Lower lobe of right lung (tissue), 2 donors: Measurements from ENCODE around the gene RNF212. TPM values are rescaled to one million over a fixed set of nuclear protein-coding genes. Genes with fewer than 3 reads are reported as not detected.
"Not testable (repeated sequence)": the region's sequence is repeated elsewhere in the genome, so short reads cannot be mapped to it uniquely, and the experiment has no call there.

Experiments
- ATAC-seq, 2 donors: fragments of 200-7000 bp; cut with Tn5 transposase; one replicate each; pipeline ENCODE4 v1.9.1; 2020 to 2022; ENCODE audit warnings: mild to moderate bottlenecking in 2 of 2, moderate library complexity in 2 of 2
- DNase-seq: peaks from one replicate; pipeline ENCODE4 v3.0.0-alpha.2; 2020
- H3K27ac ChIP-seq: fragments of 200-600 bp; one replicate; pipeline ENCODE4 v1.8.0; 2022
- H3K27me3 ChIP-seq: fragments of 200-600 bp; one replicate; pipeline ENCODE4 v1.8.0; 2022; ENCODE audit warnings: low read depth
- H3K36me3 ChIP-seq: fragments of 200-600 bp; one replicate; pipeline ENCODE4 v1.8.0; 2022; ENCODE audit warnings: mild to moderate bottlenecking
- H3K4me1 ChIP-seq: fragments of 200-600 bp; one replicate; pipeline ENCODE4 v1.8.0; 2022
- H3K4me3 ChIP-seq: fragments of 200-600 bp; one replicate; pipeline ENCODE4 v1.8.0; 2022; ENCODE audit warnings: mild to moderate bottlenecking
- H3K9me3 ChIP-seq: fragments of 200-600 bp; one replicate; pipeline ENCODE4 v1.8.0; 2022
- intact Hi-C: fragments of 100-400 bp; cut with DNase I; formaldehyde crosslinking; loops from one replicate; pipeline ENCODE4 v1.11.0; 2022
- total RNA-seq: library from RNA; stranded (reverse); fragmentation: NEBNext Ultra II Directional; extraction: Animal tissue kit (Norgen Biotek cat#: 25700); gene quantifications from one replicate; pipeline ENCODE4 v1.2.1, GENCODE V29; 2021
- TF ChIP-seq, protein P1 (sequence below): fragments of 200-600 bp; IDR thresholded peaks from one replicate; pipeline ENCODE4 v1.8.0; 2022; ENCODE audit warnings: antibody characterized with exemption, mild to moderate bottlenecking
- donor health status: DM: no; HTN: yes; CAD: no; lungs with severe emphysema.

RNF212 gene
- total RNA-seq, 1 donor from 2014 or later: 6.8 TPM

DNA sequence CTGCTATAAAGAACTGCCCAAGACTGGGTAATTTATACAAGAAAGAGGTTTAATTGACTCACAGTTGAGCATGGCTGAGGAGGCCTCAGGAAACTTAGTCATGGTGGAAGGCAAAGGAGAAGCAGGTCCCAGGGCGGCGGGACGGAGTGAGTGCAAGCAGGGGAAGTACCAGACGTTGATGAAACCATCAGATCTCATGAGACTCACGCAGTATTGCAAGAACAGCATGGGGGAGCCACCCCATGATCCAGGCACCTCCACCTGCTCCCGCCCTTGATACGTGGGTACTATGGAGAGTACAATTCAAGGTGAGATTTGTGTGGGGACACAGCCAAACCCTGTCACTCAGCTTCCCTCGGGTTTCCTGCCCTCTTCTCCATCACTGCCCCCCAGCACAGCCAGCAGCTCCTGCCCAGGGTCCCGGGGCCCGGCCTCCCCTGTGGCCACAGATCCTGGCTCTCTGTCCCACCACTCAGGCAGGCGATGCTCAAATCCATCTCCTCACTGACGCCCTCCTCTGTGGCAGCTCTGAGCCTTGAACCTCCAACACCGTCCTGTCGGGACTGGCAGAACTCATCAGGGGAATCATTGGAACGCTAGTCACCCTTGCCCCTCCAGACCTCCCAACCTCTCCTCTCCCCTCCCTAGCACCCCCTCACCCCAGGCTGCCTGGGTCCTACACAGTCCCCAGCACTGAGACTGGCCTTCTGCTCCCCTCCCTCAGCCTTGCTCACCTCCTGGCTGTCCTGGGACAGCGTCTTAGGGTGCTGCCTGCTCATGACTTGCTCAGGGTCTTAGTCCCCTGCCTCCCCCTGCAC, 64.4 kb downstream of the RNF212 start:
- Histone ChIP-seq H3K4me1 (peaks cover 31% of the 10 kb centered on the region), H3K27ac (no peak overlapping the region), H3K27me3 (peaks cover 49% of the 10 kb centered on the region), H3K4me3 (no peak overlapping the region), H3K9me3 (no peaks in the 10 kb centered on the region), H3K36me3 (no peaks in the 10 kb centered on the region)
- intact Hi-C loops: no loop called here
- TF ChIP-seq, protein P1, sequence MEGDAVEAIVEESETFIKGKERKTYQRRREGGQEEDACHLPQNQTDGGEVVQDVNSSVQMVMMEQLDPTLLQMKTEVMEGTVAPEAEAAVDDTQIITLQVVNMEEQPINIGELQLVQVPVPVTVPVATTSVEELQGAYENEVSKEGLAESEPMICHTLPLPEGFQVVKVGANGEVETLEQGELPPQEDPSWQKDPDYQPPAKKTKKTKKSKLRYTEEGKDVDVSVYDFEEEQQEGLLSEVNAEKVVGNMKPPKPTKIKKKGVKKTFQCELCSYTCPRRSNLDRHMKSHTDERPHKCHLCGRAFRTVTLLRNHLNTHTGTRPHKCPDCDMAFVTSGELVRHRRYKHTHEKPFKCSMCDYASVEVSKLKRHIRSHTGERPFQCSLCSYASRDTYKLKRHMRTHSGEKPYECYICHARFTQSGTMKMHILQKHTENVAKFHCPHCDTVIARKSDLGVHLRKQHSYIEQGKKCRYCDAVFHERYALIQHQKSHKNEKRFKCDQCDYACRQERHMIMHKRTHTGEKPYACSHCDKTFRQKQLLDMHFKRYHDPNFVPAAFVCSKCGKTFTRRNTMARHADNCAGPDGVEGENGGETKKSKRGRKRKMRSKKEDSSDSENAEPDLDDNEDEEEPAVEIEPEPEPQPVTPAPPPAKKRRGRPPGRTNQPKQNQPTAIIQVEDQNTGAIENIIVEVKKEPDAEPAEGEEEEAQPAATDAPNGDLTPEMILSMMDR: no peak
- ATAC-seq (no peak), DNase-seq (peak; percentile 52)

DNA sequence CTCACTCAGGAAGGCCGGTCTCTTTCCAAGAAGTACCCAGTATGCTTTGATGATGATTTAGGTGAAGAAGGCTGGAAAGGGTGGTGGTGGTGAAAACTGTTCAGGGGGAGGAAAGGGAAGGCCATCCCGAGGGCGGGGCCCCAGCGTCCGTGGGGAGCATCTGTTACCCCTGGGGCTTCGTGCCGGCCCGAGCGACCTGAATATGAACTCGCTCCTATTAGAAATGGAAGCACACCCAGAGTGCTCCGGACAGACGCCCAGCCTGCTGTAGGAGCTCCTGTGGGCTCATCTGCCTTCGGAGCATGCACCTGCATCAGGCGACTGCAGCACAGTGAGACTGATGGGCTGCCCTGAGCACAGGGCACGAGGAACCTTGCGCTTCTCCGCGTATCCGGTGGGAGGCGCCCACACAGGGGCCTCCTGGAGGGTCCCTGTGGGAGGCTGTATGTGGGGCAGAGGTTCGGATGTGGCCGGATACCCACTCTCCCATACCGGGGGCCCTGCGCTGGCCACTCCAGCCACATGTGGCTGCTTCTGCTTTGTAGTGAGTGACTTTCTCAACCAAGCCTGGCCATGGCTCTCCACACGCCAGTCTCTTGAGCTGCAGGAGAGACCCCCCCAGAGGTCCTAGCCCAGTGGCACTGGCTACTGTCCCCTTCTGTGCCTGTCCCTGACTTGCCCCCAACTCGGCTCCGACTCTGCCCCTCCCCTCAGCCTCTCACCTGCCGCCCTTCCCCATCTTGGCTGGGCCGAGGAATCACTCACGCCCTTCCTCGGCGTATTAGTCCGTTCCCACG, 65.2 kb downstream of the RNF212 start:
- H3K27me3 ChIP-seq: peaks cover 53% of the 10 kb centered on the region
- no peaks in the 10 kb centered on the region for H3K9me3 ChIP-seq
- peak; percentile 48 for DNase-seq
- no peak for ATAC-seq
- H3K27ac ChIP-seq: no peak overlapping the region
- H3K4me3 ChIP-seq: peak overlapping the region; percentile 33
- intact Hi-C loops: no loop called here
- H3K36me3 ChIP-seq: no peaks in the 10 kb centered on the region
- TF ChIP-seq, protein P1: no peak
- H3K4me1 ChIP-seq: peaks cover 37% of the 10 kb centered on the region

DNA sequence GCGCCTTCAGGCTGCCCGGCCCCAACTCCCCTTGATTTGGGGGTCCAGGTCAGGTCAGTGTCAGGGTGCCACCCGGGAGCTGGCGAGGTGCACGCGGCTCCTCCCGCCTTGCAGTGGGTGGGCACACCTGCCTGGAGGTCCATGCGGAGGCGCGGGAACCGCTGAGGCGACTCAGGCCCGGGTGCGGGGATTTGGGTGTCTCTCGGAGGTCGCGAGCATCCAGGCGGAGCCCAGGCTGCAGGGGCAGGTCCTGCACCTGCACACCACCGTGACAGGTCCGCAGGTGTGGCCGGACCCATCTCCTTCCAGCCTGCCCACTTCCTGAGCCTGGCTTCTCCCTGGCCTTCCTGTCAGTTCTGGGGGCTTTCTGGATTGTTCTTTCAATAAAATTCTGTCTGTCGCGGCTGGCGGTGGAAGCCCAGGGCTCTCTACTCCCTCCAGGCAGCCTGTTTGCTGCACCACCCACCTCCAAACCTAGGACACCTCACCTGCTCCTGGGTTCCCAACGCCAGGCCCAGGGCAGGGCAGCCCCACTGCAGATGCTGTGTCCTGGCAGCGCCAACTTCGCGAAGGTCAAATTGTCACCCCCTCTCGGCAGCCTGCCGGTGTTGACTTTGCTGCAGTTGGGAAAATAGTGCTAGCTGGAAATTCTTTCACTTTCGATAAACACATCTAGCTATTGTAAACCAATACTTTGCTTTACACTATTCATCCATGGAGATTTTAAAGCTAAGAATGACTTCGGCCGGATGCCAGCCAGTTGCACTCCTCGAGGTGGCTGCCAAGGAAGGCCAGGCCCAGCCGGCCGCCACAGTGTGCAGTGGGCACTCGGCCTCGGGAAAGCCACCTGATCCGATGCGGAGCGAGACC, 66.0 kb downstream of the RNF212 start:
- peaks cover 45% of the 10 kb centered on the region for H3K27me3 ChIP-seq
- no peaks in the 10 kb centered on the region for H3K9me3 ChIP-seq
- peak overlapping the region; percentile 33 for H3K4me3 ChIP-seq
- TF ChIP-seq, protein P1: no peak
- ATAC-seq (no peak), DNase-seq (peak; percentile 50)
- H3K36me3 ChIP-seq: no peaks in the 10 kb centered on the region
- H3K4me1 ChIP-seq: peaks cover 30% of the 10 kb centered on the region
- intact Hi-C loops: no loop called here
- H3K27ac ChIP-seq: peak overlapping the region; percentile 12

DNA sequence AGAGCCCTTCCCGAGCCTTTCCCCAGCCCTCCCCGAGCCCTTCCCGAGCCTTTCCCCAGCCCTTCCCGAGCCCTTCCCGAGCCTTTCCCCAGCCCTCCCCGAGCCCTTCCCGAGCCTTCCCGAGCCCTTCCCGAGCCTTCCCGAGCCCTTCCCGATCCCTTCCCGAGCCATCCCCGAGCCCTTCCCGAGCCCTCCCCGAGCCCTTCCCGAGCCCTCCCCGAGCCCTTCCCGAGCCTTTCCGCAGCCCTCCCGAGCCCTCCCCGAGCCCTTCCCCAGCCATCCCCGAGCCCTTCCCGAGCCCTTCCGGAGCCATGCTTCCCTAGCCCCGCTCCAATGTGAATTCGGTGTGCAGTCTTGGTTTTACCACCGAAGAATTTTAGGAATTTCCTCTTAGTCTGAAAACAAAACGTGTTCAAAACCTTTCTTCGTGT, 66.8 kb downstream of the RNF212 start:
- ATAC-seq (peak; percentile 18 to 41), DNase-seq (peak; percentile 62)
- H3K36me3 ChIP-seq, intact Hi-C loops, H3K9me3 ChIP-seq: not testable (repeated sequence)
- H3K27me3 ChIP-seq: peaks cover 37% of the 10 kb centered on the region
- peaks cover 35% of the 10 kb centered on the region for H3K4me1 ChIP-seq
- H3K4me3 ChIP-seq: peak overlapping the region; percentile 33
- H3K27ac ChIP-seq: peak overlapping the region; percentile 12

DNA sequence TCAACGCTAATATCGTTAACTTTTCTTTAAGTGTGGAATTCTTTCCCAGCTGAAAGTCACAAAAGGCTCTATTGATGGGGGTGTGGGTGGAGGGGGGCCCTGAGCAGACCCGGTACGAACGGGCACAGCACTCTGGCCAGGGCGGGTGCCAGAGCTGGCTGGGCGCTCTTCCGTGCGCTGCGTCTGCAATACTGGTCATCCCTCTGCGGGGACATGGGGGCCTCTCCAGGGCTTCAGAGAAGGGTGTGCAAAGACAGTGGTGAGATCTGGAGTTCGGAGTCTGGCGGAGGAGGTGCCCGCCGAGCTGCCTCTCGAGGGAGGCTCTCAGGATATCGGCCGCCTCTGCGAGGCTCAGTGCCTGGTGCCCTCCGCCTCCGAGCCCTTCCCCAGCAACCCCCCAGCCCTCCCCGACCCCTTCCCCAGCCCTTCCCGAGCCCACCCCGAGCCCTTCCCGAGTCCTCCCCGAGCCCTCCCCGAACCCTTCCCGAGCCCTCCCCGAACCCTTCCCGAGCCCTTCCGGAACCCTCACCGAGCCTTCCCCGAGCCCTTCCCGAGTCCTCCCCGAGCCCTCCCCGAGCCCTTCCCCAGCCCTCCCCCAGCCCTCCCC, 67.7 kb downstream of the RNF212 start:
- Histone ChIP-seq H3K4me1 (peaks cover 38% of the 10 kb centered on the region), H3K36me3 (no peaks in the 10 kb centered on the region), H3K27ac (no peak overlapping the region), H3K27me3 (peaks cover 28% of the 10 kb centered on the region), H3K4me3 (no peak overlapping the region), H3K9me3 (no peaks in the 10 kb centered on the region)
- TF ChIP-seq, protein P1: no peak
- DNase-seq (peak; percentile 18), ATAC-seq (peak in 1 of 2 donors; percentile 3)
- intact Hi-C loops: no loop called here
